Cardiac septum (tissue), 1 donor: Measurements from ENCODE around the gene KCTD4. TPM values are rescaled to one million over a fixed set of nuclear protein-coding genes. Genes with fewer than 3 reads are reported as not detected.

Experiments used
- DNase-seq: peaks from one replicate; pipeline ENCODE4 v3.0.0-alpha.2; 2020; ENCODE audit warnings: low spot score
- intact Hi-C: fragments of 100-400 bp; cut with DNase I; formaldehyde crosslinking; loops from one replicate; pipeline ENCODE4 v1.14.0; 2022
- total RNA-seq: library from RNA; stranded (reverse); fragmentation: NEBNext Ultra II Directional; extraction: Animal tissue kit (Norgen Biotek cat#: 25700); gene quantifications from one replicate; pipeline ENCODE4 v1.2.1, GENCODE V29; 2021
- donor health status: DM: no; HTN: no; CAD: no.

Gene KCTD4
- total RNA-seq, 1 donor from 2014 or later = not detected

- DNase-seq = no peak
- intact Hi-C loops = no loop called here
Measured at GRCh38 chr13:45180713-45181601, 19.9 kb downstream of the KCTD4 start.

GRCh38 chr13:45180303-45180702 lies 20.5 kb downstream of the KCTD4 start:
- intact Hi-C loops = no loop called here
- no peak for DNase-seq

GRCh38 chr13:45179428-45179827 lies 21.4 kb downstream of the KCTD4 start:
- no peak for DNase-seq
- intact Hi-C loops = no loop called here

- intact Hi-C loops = no loop called here
- DNase-seq = no peak
Measured at GRCh38 chr13:45178349-45179162, 22.3 kb downstream of the KCTD4 start.

- no peak for DNase-seq
- intact Hi-C loops = no loop called here
Measured at GRCh38 chr13:45174478-45174877, 26.4 kb downstream of the KCTD4 start.

- DNase-seq = no peak
- intact Hi-C loops = no loop called here
Measured at GRCh38 chr13:45168555-45168930, 32.3 kb downstream of the KCTD4 start.

GRCh38 chr13:45167611-45168554 lies 33.0 kb downstream of the KCTD4 start:
- DNase-seq = no peak
- intact Hi-C loops = no loop called here

GRCh38 chr13:45166858-45167257 lies 34.0 kb downstream of the KCTD4 start:
- intact Hi-C loops = no loop called here
- DNase-seq = no peak

GRCh38 chr13:45162821-45163220 lies 38.0 kb downstream of the KCTD4 start:
- DNase-seq = no peak
- intact Hi-C loops = no loop called here

GRCh38 chr13:45162194-45162593 lies 38.7 kb downstream of the KCTD4 start:
- intact Hi-C loops = no loop called here

GRCh38 chr13:45156565-45157361 lies 44.1 kb downstream of the KCTD4 start:
- intact Hi-C loops = no loop called here
- no peak for DNase-seq

More at GRCh38 chr13:45162194-45162593, 38.7 kb downstream of the KCTD4 start:
- no peak for DNase-seq

GRCh38 chr13:45149964-45150363 lies 50.9 kb downstream of the KCTD4 start:
- intact Hi-C loops = no loop called here
- no peak for DNase-seq

- DNase-seq = no peak
- intact Hi-C loops = no loop called here
Measured at GRCh38 chr13:45143346-45143751, 57.5 kb downstream of the KCTD4 start.

Other genes starting within 250 kb of the KCTD4 start
- gene NUFIP1, start 211.6 kb downstream of the KCTD4 start, total RNA-seq = 2.9 TPM
- gene GPALPP1, start 211.5 kb downstream of the KCTD4 start, total RNA-seq = 14.5 TPM
- gene GTF2F2, start 80.5 kb downstream of the KCTD4 start, total RNA-seq = 20.2 TPM
- 3,215 TPM for gene TPT1, start 140.1 kb upstream of the KCTD4 start, total RNA-seq
- gene SLC25A30, start 217.3 kb upstream of the KCTD4 start, total RNA-seq = 83.4 TPM